Right atrium auricular region (tissue), 2 donors: ENCODE measurements around the gene KIRREL3. TPM values are rescaled to one million over a fixed set of nuclear protein-coding genes. Genes with fewer than 3 reads are reported as not detected.
"Not testable (repeated sequence)": the region's sequence is repeated elsewhere in the genome, so short reads cannot be mapped to it uniquely, and the experiment has no call there.

Experiments used
- DNase-seq: peaks from one replicate; pipeline ENCODE4 v3.0.0-alpha.2; 2019; ENCODE audit warnings: low spot score
- H3K27ac ChIP-seq, 2 donors: fragments of 200-600 bp; sonication (generic); 1 replicate in 1 of 2; 2 replicates in 1 of 2; pipeline ENCODE4 v1.5.1; 2016 to 2019
- H3K27me3 ChIP-seq, 2 donors: fragments of 200-600 bp; sonication (generic); one replicate each; pipeline versions ENCODE4 v1.5.1 to v1.6.0; 2017 to 2019
- H3K36me3 ChIP-seq: fragments of 200-600 bp; sonication (generic); one replicate; pipeline ENCODE4 v1.5.1; 2016
- H3K4me1 ChIP-seq, 2 donors: fragments of 200-600 bp; sonication (generic); one replicate each; pipeline versions ENCODE4 v1.5.1 to v1.6.0; 2017 to 2019
- H3K4me3 ChIP-seq, 2 donors: fragments of 200-600 bp; sonication (generic); 1 replicate in 1 of 2; 2 replicates in 1 of 2; pipeline ENCODE4 v1.5.1; 2017 to 2019; ENCODE audit warnings: mild to moderate bottlenecking in 1 of 2, moderate library complexity in 1 of 2
- H3K9me3 ChIP-seq, 2 donors: fragments of 200-600 bp; sonication (generic); one replicate each; pipeline ENCODE4 v1.5.1; 2019
- CTCF ChIP-seq, 2 donors: fragments of 200-600 bp; sonication (generic); IDR thresholded peaks; one replicate each; pipeline ENCODE4 v1.5.1; 2019; ENCODE audit warnings: antibody characterized with exemption in 2 of 2
- total RNA-seq, 2 donors: library from RNA; depleted of rRNA; stranded (reverse); fragments of >200 nt; gene quantifications; one replicate each; pipeline ENCODE4 v1.1.0, GENCODE V29; 2016

KIRREL3 gene
- total RNA-seq, 2 donors from 2014 or later: 0.51 to 0.74 TPM

GRCh38 chr11:126391970-126392632 is 608.5 kb downstream of the KIRREL3 start:
- H3K27me3 ChIP-seq: no peaks in the 10 kb centered on the region
- H3K27ac ChIP-seq: peak overlapping the region; percentile 85 to 87
- no peak overlapping the region for H3K4me3 ChIP-seq
- H3K4me1 ChIP-seq: peaks cover 0 to 66% of the 10 kb centered on the region in 2 donors
- no peaks in the 10 kb centered on the region for H3K36me3 ChIP-seq
- no peaks in the 10 kb centered on the region for H3K9me3 ChIP-seq
- peak in 1 of 2 donors; percentile 43 for TF ChIP-seq CTCF (IDR thresholded peaks at IDR 0.05)
- DNase-seq: no peak

- no peaks in the 10 kb centered on the region for H3K36me3 ChIP-seq
- H3K27me3 ChIP-seq: no peaks in the 10 kb centered on the region
- no peak for DNase-seq
- no peaks in the 10 kb centered on the region for H3K9me3 ChIP-seq
- H3K27ac ChIP-seq: peak overlapping the region; percentile 85 to 87
- no peak overlapping the region for H3K4me3 ChIP-seq
- no peak for TF ChIP-seq CTCF (IDR thresholded peaks at IDR 0.05)
- peaks cover 0 to 72% of the 10 kb centered on the region in 2 donors for H3K4me1 ChIP-seq
Observed at GRCh38 chr11:126391286-126391954, 609.1 kb downstream of the KIRREL3 start.

GRCh38 chr11:126390272-126390867 is 610.2 kb downstream of the KIRREL3 start:
- no peak for DNase-seq
- Histone ChIP-seq H3K27me3 (no peaks in the 10 kb centered on the region), H3K27ac (peak overlapping the region; percentile 85 to 87), H3K4me3 (no peak overlapping the region), H3K9me3 (no peaks in the 10 kb centered on the region), H3K4me1 (peaks cover 0 to 76% of the 10 kb centered on the region in 2 donors), H3K36me3 (no peaks in the 10 kb centered on the region)
- no peak for TF ChIP-seq CTCF (IDR thresholded peaks at IDR 0.05)

GRCh38 chr11:126387857-126388256 is 612.7 kb downstream of the KIRREL3 start:
- no peak for TF ChIP-seq CTCF (IDR thresholded peaks at IDR 0.05)
- Histone ChIP-seq H3K4me3 (no peak overlapping the region), H3K9me3 (no peaks in the 10 kb centered on the region), H3K27ac (peak overlapping the region in 1 of 2 donors; percentile 73), H3K36me3 (no peaks in the 10 kb centered on the region), H3K4me1 (peaks cover 0 to 78% of the 10 kb centered on the region in 2 donors), H3K27me3 (no peaks in the 10 kb centered on the region)
- no peak for DNase-seq

GRCh38 chr11:126386729-126387071 is 613.9 kb downstream of the KIRREL3 start:
- peaks cover 0 to 70% of the 10 kb centered on the region in 2 donors for H3K4me1 ChIP-seq

GRCh38 chr11:126385991-126386728 is 614.4 kb downstream of the KIRREL3 start:
- peaks cover 0 to 66% of the 10 kb centered on the region in 2 donors for H3K4me1 ChIP-seq

More at GRCh38 chr11:126386729-126387071, 613.9 kb downstream of the KIRREL3 start:
- H3K4me3 ChIP-seq, DNase-seq, H3K36me3 ChIP-seq, H3K9me3 ChIP-seq, H3K27me3 ChIP-seq: not testable (repeated sequence)
- peak overlapping the region; percentile 73 to 80 for H3K27ac ChIP-seq

More at GRCh38 chr11:126385991-126386728, 614.4 kb downstream of the KIRREL3 start:
- DNase-seq: no peak
- Histone ChIP-seq H3K27ac (peak overlapping the region; percentile 73 to 80), H3K9me3 (no peaks in the 10 kb centered on the region), H3K4me3 (no peak overlapping the region), H3K36me3 (no peaks in the 10 kb centered on the region), H3K27me3 (no peaks in the 10 kb centered on the region)
- TF ChIP-seq CTCF (IDR thresholded peaks at IDR 0.05): no peak
